ENCODE data around the gene POLR2A.

Gene POLR2A

DNA sequence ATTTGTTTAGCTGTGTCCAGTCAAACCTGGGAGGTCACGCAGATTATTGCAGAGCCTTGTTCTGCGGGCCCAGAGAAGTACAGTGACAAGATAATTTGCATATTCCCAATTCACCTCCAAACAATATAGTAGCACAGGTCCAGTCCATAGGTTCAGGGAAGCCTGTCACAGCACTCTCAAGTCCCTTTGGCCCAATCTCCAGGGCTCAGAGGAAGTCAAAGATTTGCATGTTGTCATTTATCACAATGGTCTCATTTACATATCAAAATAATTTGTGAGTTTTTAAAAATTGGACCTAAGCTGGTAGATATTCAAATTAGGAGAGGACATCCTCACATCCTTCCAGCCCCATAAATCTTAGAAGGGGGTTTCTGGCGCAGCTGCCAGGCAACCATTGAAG is 16.7 kb upstream of the POLR2A start:
- Histone ChIP-seq H3K4me3 (ENCODE audit: low read depth, low read length) (no peak overlapping the region), H3K9me3 (ENCODE audit: control insufficient read depth, insufficient read depth, low read depth, low read length) (no peaks in the 10 kb centered on the region), H3K27ac (ENCODE audit: extremely low read depth, low read depth, low read length) (0 out of 2 replicates have a peak overlapping the region, but pooled peaks have one; percentile 19), H3K36me3 (ENCODE audit: control insufficient read depth in 2 of 2, insufficient read depth in 1 of 2, low read length in 2 of 2) (peaks cover 0 to 38% of the 10 kb centered on the region in 2 experiments; a peak in 2 of 3 replicates), H3K4me1 (ENCODE audit: control insufficient read depth, insufficient read depth, low read length) (peaks cover 6% of the 10 kb centered on the region)
- TF ChIP-seq, protein P1, sequence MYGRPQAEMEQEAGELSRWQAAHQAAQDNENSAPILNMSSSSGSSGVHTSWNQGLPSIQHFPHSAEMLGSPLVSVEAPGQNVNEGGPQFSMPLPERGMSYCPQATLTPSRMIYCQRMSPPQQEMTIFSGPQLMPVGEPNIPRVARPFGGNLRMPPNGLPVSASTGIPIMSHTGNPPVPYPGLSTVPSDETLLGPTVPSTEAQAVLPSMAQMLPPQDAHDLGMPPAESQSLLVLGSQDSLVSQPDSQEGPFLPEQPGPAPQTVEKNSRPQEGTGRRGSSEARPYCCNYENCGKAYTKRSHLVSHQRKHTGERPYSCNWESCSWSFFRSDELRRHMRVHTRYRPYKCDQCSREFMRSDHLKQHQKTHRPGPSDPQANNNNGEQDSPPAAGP (tag by site-specific recombination; IDR thresholded peaks at IDR 0.05), result no peak
- TF ChIP-seq ZNF155 (tag by site-specific recombination; IDR thresholded peaks at IDR 0.05), result no peak
- no peak for TF ChIP-seq ZFHX2 (tag by site-specific recombination; conservative IDR thresholded peaks at IDR 0.05)
- TF ChIP-seq, protein P2, sequence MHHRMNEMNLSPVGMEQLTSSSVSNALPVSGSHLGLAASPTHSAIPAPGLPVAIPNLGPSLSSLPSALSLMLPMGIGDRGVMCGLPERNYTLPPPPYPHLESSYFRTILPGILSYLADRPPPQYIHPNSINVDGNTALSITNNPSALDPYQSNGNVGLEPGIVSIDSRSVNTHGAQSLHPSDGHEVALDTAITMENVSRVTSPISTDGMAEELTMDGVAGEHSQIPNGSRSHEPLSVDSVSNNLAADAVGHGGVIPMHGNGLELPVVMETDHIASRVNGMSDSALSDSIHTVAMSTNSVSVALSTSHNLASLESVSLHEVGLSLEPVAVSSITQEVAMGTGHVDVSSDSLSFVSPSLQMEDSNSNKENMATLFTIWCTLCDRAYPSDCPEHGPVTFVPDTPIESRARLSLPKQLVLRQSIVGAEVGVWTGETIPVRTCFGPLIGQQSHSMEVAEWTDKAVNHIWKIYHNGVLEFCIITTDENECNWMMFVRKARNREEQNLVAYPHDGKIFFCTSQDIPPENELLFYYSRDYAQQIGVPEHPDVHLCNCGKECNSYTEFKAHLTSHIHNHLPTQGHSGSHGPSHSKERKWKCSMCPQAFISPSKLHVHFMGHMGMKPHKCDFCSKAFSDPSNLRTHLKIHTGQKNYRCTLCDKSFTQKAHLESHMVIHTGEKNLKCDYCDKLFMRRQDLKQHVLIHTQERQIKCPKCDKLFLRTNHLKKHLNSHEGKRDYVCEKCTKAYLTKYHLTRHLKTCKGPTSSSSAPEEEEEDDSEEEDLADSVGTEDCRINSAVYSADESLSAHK (tag by site-specific recombination; IDR thresholded peaks at IDR 0.05), result no peak
- TF ChIP-seq, protein P3, sequence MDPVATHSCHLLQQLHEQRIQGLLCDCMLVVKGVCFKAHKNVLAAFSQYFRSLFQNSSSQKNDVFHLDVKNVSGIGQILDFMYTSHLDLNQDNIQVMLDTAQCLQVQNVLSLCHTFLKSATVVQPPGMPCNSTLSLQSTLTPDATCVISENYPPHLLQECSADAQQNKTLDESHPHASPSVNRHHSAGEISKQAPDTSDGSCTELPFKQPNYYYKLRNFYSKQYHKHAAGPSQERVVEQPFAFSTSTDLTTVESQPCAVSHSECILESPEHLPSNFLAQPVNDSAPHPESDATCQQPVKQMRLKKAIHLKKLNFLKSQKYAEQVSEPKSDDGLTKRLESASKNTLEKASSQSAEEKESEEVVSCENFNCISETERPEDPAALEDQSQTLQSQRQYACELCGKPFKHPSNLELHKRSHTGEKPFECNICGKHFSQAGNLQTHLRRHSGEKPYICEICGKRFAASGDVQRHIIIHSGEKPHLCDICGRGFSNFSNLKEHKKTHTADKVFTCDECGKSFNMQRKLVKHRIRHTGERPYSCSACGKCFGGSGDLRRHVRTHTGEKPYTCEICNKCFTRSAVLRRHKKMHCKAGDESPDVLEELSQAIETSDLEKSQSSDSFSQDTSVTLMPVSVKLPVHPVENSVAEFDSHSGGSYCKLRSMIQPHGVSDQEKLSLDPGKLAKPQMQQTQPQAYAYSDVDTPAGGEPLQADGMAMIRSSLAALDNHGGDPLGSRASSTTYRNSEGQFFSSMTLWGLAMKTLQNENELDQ (tag by site-specific recombination; IDR thresholded peaks at IDR 0.05; ENCODE audit: low read depth), result no peak
- TF ChIP-seq, protein P4, sequence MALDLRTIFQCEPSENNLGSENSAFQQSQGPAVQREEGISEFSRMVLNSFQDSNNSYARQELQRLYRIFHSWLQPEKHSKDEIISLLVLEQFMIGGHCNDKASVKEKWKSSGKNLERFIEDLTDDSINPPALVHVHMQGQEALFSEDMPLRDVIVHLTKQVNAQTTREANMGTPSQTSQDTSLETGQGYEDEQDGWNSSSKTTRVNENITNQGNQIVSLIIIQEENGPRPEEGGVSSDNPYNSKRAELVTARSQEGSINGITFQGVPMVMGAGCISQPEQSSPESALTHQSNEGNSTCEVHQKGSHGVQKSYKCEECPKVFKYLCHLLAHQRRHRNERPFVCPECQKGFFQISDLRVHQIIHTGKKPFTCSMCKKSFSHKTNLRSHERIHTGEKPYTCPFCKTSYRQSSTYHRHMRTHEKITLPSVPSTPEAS (tag by site-specific recombination; IDR thresholded peaks at IDR 0.05), result no peak
- no peak for TF ChIP-seq ZNF837 (tag by site-specific recombination; IDR thresholded peaks at IDR 0.05)
- TF ChIP-seq, protein P5, sequence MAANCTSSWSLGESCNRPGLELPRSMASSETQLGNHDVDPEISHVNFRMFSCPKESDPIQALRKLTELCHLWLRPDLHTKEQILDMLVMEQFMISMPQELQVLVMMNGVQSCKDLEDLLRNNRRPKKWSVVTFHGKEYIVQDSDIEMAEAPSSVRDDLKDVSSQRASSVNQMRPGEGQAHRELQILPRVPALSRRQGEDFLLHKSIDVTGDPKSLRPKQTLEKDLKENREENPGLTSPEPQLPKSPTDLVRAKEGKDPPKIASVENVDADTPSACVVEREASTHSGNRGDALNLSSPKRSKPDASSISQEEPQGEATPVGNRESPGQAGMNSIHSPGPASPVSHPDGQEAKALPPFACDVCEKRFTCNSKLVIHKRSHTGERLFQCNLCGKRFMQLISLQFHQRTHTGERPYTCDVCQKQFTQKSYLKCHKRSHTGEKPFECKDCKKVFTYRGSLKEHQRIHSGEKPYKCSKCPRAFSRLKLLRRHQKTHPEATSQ (tag by site-specific recombination; IDR thresholded peaks at IDR 0.05), result no peak
- TF ChIP-seq, protein P6, sequence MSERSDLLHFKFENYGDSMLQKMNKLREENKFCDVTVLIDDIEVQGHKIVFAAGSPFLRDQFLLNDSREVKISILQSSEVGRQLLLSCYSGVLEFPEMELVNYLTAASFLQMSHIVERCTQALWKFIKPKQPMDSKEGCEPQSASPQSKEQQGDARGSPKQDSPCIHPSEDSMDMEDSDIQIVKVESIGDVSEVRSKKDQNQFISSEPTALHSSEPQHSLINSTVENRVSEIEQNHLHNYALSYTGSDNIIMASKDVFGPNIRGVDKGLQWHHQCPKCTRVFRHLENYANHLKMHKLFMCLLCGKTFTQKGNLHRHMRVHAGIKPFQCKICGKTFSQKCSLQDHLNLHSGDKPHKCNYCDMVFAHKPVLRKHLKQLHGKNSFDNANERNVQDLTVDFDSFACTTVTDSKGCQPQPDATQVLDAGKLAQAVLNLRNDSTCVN (tag by site-specific recombination; optimal IDR thresholded peaks at IDR 0.05), result no peak
- CTCF ChIA-PET, result interaction anchor here (1.2 to 1.4 kb wide), 2 partner anchors 35 to 112 kb away, joined by 3 read pairs; no protein-coding TSS in a partner anchor
- POLR2A ChIA-PET, result interaction anchor here (1.3 kb wide), 1 partner anchor 12 kb away, joined by 4 read pairs; the partner anchor contains the start of gene ZBTB4

DNA sequence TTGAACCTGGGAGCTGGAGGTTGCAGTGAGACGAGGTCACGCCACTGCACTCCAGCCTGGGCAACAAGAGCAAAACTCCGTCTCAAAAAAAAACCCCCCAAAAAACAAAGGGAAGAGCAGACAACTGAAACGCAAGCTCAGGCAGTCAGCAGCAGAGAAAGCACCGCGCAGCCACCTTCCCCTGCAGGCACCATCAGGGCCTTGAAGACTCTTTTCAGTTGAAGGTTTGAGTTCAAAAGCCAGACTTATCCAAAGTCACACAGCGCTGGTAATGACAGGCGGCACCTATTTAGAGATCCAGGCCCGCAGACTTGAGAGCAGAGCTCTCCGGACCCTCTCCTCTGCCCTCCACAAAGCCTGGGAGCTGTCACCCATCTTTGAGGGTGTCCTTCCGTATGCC is 15.9 kb upstream of the POLR2A start:
- Histone ChIP-seq H3K36me3 (ENCODE audit: control insufficient read depth in 2 of 2, insufficient read depth in 1 of 2, low read length in 2 of 2) (peaks cover 0 to 31% of the 10 kb centered on the region in 2 experiments; a peak in 2 of 3 replicates), H3K9me3 (ENCODE audit: control insufficient read depth, insufficient read depth, low read depth, low read length) (no peaks in the 10 kb centered on the region), H3K27ac (ENCODE audit: extremely low read depth, low read depth, low read length) (peak overlapping the region; percentile 31; the same call in 1 of the 2 replicates), H3K4me1 (ENCODE audit: control insufficient read depth, insufficient read depth, low read length) (peaks cover 6% of the 10 kb centered on the region), H3K4me3 (ENCODE audit: low read depth, low read length) (no peak overlapping the region)
- ChIA-PET CTCF (interaction anchor here (0.5 to 1.4 kb wide), 2 partner anchors 34 to 61 kb away, joined by 3 read pairs; no protein-coding TSS in a partner anchor), POLR2A (interaction anchor here (0.6 to 0.7 kb wide), 2 partner anchors 46 to 68 kb away, joined by 3 to 6 read pairs; no protein-coding TSS in a partner anchor)
- TF ChIP-seq ZNF555 (tag by site-specific recombination; conservative IDR thresholded peaks at IDR 0.05), result no peak
- TF ChIP-seq ZNF239 (tag by site-specific recombination; IDR thresholded peaks at IDR 0.05), result peak; percentile 94

All from HEK293 (cell line).